NCI-H1417 (cell line): ENCODE results near the gene MTFR1L.

Experiments
- DNase-seq, 3 experiments: peaks; one replicate each; lab custom pipeline; 2025; lab: John Stamatoyannopoulos, UW

The MTFR1L gene

GRCh38 chr1:25861316-25862286, 41.8 kb downstream of the MTFR1L start:
- no peak for DNase-seq

- DNase-seq, result no peak
These were observed 43.2 kb downstream of the MTFR1L start for GRCh38 chr1:25862785-25863485.

GRCh38 chr1:25863486-25864262, 43.9 kb downstream of the MTFR1L start:
- no peak for DNase-seq

DNA sequence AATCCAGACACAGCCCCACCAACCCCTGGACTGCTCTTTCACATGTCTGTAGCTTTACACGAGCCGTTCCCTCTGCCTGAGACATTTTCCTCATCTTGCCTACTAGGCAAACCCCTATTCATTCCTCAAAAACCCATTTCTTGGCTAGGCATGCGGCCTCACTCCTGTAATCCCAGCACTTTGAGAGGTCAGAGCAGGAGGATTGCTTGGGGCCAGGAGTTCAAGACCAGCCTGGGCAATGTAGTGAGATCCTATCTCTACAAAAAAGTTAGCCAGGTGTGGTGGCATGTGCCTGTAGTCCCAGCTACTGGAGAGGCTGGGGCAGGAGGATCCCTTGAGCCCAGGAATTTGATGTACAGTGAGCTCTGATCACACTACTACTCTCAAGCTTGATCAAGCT, 44.7 kb downstream of the MTFR1L start:
- no peak for DNase-seq

- DNase-seq, result no peak
These were observed 46.5 kb downstream of the MTFR1L start for GRCh38 chr1:25866288-25866687.

GRCh38 chr1:25867210-25867991, 47.6 kb downstream of the MTFR1L start:
- no peak for DNase-seq

DNA sequence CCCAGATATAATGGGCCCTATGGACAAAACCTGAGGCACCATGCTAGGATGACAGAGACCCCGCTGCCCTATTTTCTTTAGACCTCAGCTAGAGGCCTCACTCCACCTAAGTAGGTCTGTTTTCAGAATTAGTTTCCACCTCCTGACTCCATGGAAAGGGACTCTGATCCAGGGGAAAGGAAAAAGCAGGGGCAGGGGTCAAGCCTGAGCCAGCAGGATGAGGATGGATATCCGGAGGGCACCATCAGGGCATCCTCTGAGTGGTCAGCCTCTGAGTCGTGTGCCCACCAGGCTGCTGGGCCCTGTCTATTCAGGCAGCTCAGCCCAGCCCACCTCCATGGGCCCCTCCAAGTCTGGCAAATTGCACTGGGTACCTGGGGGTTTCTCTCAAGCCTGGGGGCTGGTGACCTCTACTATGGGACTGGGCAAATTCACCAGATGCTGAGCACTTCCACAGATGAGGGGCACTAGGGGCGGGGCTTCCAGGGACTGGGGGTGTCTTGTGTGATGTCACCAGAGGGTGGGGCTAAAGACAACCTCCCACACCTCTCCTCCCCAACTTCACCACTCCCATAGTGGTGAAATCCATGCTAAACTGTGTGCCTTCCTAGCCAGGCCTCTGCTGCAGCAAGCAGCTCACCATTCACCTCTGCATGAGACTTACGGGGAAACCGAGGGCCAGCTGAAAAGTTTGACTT, 50.3 kb downstream of the MTFR1L start:
- DNase-seq, result no peak

DNA sequence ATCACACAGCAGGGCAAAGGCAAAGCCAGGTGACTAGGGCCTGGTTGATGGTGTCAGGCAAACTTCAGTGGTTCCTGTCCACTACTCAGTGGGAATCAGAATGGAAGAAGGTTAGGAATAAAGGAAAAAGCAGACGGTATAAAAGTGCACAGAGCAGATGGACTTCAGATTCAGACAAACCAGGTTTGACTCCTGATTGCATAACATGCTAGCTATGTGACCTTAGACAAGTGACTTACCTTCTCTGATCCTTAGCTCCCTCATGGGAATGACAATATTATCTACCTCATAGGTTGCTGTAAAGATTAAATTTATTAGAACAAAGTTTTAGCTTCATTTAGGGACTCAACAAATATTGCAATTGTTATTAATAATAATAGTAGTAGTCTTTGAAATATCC, 50.9 kb downstream of the MTFR1L start:
- no peak for DNase-seq

GRCh38 chr1:25871086-25871703, 51.4 kb downstream of the MTFR1L start:
- no peak for DNase-seq

DNA sequence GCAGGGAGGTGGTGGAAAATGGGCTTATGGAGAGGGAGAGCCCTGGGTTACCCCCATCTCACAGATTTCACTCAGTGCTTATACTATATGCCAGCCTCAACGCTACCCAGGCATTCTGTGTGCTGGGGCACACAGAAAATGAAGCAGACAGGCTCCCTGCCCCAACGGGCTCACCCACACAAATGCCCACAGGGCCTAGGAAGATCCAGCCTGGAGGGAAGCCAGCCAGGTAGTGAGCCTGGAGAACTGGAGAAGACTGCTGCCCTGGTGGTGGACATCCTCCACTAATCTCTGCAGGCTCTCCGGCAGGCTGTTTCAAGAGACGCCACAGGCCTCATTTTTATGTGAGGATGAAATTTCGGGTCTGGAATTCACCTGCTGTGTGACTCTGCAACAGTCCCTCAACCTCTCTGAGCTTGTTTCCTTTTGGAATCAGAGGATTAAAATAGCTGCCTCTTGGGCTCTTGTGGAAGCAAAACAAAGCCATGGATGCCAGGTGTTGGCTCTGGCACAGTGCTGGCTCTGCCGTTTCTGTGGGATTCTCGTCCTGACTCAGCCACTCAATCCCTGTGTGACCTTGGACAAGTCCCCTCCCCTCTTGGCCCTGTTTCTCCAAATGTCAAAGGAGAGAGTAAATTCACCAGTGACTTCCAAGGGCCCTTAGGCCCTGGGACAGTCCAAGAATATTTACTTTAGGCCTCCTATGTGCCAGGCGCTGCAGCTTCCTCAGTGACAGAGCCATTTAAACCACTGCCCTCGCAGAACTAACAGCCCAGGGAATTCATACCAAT, 52.1 kb downstream of the MTFR1L start:
- DNase-seq, result no peak

- no peak for DNase-seq
These were observed 53.0 kb downstream of the MTFR1L start for GRCh38 chr1:25872713-25873112.

- DNase-seq, result no peak
These were observed 53.4 kb downstream of the MTFR1L start for GRCh38 chr1:25873120-25873519.

DNA sequence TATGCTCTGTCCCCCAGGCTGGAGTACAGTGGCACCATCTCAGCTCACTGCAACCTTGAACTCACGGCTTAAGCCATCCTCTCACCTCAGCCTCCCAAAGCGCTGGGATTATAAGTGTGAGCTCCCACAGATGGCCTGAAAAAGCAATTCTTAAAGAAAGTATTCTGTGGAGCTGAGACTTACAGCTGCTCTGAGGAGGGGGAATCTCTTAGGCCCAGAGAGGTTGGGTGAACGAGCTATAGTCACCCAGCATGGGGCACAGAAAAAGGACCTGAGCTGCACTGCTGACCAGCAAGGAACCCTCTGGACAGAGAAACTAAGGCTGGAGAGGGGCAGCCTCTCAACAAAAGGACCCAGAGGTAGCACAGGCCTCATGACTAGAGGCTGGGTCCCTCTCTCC, 54.5 kb downstream of the MTFR1L start:
- no peak for DNase-seq

GRCh38 chr1:25874635-25875153, 54.9 kb downstream of the MTFR1L start:
- DNase-seq, result no peak

DNA sequence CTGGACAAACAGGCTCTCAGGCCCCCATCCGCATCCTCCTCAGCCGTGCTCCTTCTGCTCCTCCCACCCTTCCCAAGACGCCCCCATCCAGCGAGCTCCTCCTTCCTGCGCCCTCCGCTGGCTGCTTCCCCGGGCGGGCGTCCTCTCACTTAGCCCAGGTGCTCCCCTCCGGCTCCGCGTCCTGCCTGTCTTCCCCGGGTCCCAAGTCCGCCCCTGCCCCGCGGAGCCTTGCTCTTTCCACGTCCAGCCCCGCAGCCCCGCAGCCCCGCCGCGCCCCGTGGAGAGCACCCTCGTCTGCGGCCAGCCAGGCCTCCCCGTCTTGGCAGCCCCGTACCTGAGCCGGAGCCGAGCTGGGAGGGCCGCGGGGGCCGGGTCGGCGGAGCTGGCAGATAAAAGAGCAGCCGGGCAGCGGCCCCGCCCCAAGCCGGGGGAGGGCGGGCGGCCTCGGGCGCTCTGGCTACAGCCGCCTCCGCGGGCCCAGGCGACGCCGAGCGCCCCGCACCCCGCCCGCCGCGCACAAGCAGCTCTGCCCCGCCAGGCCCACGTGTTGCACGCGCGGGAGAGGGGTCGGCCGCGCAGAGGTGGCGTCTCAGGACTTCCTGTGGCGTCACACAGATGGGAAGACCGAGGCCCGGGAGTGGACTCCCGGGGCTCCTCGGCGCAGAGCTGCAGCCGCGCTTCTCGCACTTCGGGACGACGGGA, 55.6 kb downstream of the MTFR1L start, which contains the start of gene PAQR7:
PAQR7 (minus strand) TSS at position 555 of the 702 bp plus-strand sequence. CDS start 11,869 bp downstream, outside the sequence.
- peak; percentile 46 to 89 (median 87) for DNase-seq

GRCh38 chr1:25875856-25876692, 56.3 kb downstream of the MTFR1L start:
- DNase-seq, result peak in 1 of 3 experiments; percentile 56

DNA sequence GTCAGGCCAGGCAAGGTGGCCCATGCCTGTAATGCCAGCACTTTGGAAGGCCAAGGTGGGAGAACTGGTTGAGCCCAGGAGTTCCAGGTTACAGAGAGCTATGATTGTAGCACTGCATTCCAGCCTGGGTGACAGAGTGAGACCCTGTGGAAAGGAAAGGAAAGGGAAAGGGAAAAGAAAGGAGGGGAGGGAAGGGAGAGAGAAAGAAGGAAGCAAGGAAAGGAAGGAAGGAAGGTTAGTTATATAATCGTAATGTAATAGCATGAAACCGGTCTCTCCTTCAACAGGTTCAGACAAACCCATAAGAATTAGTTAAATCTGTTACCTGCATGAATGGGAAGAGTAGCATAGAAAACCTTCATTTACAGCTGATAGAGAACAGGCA, 56.9 kb downstream of the MTFR1L start:
- DNase-seq, result no peak

GRCh38 chr1:25877155-25877554, 57.4 kb downstream of the MTFR1L start:
- DNase-seq, result no peak
